Astrocyte (in vitro differentiated cells and primary cell): ENCODE data around the gene EHBP1.

Experiments
- CTCF ChIP-seq: IDR thresholded peaks from 2 replicates; pipeline ENCODE4 v1.5.1; 2011; ENCODE audit warnings: low read depth, mild to moderate bottlenecking, inconsistent platforms, low read length, moderate library complexity; ENCODE audit not compliant: insufficient read depth
- EZH2 ChIP-seq: IDR thresholded peaks from 2 replicates; pipeline ENCODE4 v1.6.1; 2012; ENCODE audit warnings: mild to moderate bottlenecking, low read length, inconsistent platforms; ENCODE audit not compliant: insufficient read depth

- TF ChIP-seq CTCF: no peak
- TF ChIP-seq EZH2: no peak
These were observed 43.4 kb upstream of the EHBP1 start for GRCh38 chr2:62662131-62662530.
